Measurements from ENCODE around the gene PANK4. TPM values are rescaled to one million over a fixed set of nuclear protein-coding genes. Genes with fewer than 3 reads are reported as not detected.

PANK4 gene
- total RNA-seq, 1 experiment from 2014 or later, result 20.5 TPM

DNA sequence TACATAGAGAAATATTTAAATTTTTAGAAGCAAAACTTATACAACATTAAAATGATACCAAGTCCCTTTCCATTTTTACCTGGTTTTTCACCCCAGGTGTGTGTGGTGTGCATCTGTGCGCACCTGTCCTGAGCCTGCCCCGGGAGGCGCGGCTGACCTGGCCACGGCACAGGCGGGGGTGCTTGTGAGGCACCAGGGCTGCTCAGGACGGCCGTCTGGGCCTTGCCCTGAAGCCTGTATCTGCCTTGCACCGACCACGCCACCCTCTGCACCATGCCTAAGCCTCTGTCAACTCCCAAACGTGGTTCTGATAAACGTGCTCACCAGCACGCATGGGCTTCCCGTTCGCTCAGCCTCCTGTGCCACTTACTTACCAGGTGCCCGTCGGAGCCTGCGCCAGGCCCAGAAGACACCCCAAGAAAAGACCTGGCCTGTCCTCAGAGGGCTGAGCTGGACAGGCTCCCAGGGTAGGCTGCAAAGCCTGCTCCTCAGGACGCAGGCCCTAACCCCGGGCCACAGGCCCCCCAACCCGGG is 20.9 kb downstream of the PANK4 start:
- CTCF ChIA-PET, result no interaction called here
- no peaks in the 10 kb centered on the region for H3F3A ChIP-seq (ENCODE audit: insufficient read depth, low read depth)
- H3K27ac ChIP-seq, result no peak overlapping the region
- H3K79me2 ChIP-seq (ENCODE audit: low read depth), result no peaks in the 10 kb centered on the region
- POLR2A ChIA-PET (ENCODE audit: unreplicated experiment), result no interaction called here
- no peak for TF ChIP-seq EZH2 (IDR thresholded peaks at IDR 0.05; ENCODE audit: low read depth)
- TF ChIP-seq, protein P1, sequence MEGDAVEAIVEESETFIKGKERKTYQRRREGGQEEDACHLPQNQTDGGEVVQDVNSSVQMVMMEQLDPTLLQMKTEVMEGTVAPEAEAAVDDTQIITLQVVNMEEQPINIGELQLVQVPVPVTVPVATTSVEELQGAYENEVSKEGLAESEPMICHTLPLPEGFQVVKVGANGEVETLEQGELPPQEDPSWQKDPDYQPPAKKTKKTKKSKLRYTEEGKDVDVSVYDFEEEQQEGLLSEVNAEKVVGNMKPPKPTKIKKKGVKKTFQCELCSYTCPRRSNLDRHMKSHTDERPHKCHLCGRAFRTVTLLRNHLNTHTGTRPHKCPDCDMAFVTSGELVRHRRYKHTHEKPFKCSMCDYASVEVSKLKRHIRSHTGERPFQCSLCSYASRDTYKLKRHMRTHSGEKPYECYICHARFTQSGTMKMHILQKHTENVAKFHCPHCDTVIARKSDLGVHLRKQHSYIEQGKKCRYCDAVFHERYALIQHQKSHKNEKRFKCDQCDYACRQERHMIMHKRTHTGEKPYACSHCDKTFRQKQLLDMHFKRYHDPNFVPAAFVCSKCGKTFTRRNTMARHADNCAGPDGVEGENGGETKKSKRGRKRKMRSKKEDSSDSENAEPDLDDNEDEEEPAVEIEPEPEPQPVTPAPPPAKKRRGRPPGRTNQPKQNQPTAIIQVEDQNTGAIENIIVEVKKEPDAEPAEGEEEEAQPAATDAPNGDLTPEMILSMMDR (conservative IDR thresholded peaks at IDR 0.05), result no peak
- no peaks in the 10 kb centered on the region for H3K9me2 ChIP-seq (ENCODE audit: insufficient read depth)
- H3K4me2 ChIP-seq, result no peak overlapping the region
- no peak for DNase-seq
- no peaks in the 10 kb centered on the region for H3K36me3 ChIP-seq (ENCODE audit: low read depth)
- H3K27me3 ChIP-seq (ENCODE audit: insufficient read depth, low read depth), result no peaks in the 10 kb centered on the region
- no peak overlapping the region for H3K4me3 ChIP-seq
- no peaks in the 10 kb centered on the region for H3K9me3 ChIP-seq (ENCODE audit: insufficient read depth, low read depth)
- peaks cover 5% of the 10 kb centered on the region; the same call in 1 of the 2 replicates for H4K20me1 ChIP-seq (ENCODE audit: insufficient read depth)
- H3K4me1 ChIP-seq (replicated peaks; ENCODE audit: insufficient read depth), result no peaks in the 10 kb centered on the region
- H2AFZ ChIP-seq, result no peak overlapping the region
- intact Hi-C loops (cut with micrococcal nuclease; ENCODE audit: unreplicated experiment), result no loop called here
- no TSS peak for BruUV-seq (replicated peaks)

DNA sequence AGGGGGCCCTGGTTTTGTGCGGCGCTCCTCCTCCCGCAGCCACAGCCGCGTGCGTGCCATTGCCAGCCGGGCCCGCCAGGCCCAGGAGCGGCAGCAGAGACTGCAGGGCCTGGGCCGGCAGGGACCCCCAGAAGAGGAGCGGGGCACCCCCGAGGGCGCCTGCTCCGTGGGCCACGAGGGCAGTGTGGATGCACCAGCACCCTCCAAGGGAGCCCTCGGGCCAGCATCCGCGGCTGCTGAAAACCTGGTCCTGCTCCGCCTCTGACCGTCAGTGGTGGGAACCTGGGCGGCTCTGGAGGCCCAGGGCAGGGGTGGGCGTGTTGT is 21.5 kb downstream of the PANK4 start:
- intact Hi-C loops (cut with micrococcal nuclease; ENCODE audit: unreplicated experiment), result no loop called here
- no peaks in the 10 kb centered on the region for H3K36me3 ChIP-seq (ENCODE audit: low read depth)
- no peaks in the 10 kb centered on the region for H3F3A ChIP-seq (ENCODE audit: insufficient read depth, low read depth)
- H3K4me2 ChIP-seq, result no peak overlapping the region
- H3K4me3 ChIP-seq, result no peak overlapping the region
- DNase-seq, result no peak
- BruUV-seq (replicated peaks), result no TSS peak
- H3K9me3 ChIP-seq (ENCODE audit: insufficient read depth, low read depth), result no peaks in the 10 kb centered on the region
- TF ChIP-seq, protein P1 (conservative IDR thresholded peaks at IDR 0.05), result no peak
- no peak for TF ChIP-seq EZH2 (IDR thresholded peaks at IDR 0.05; ENCODE audit: low read depth)
- POLR2A ChIA-PET (ENCODE audit: unreplicated experiment), result no interaction called here
- H3K79me2 ChIP-seq (ENCODE audit: low read depth), result no peaks in the 10 kb centered on the region
- peaks cover 5% of the 10 kb centered on the region; the same call in 1 of the 2 replicates for H4K20me1 ChIP-seq (ENCODE audit: insufficient read depth)
- no peaks in the 10 kb centered on the region for H3K9me2 ChIP-seq (ENCODE audit: insufficient read depth)
- H3K27ac ChIP-seq, result no peak overlapping the region
- H3K4me1 ChIP-seq (replicated peaks; ENCODE audit: insufficient read depth), result peaks cover 5% of the 10 kb centered on the region; the same call in 1 of the 2 replicates
- no peaks in the 10 kb centered on the region for H3K27me3 ChIP-seq (ENCODE audit: insufficient read depth, low read depth)
- no peak overlapping the region for H2AFZ ChIP-seq
- CTCF ChIA-PET, result no interaction called here

DNA sequence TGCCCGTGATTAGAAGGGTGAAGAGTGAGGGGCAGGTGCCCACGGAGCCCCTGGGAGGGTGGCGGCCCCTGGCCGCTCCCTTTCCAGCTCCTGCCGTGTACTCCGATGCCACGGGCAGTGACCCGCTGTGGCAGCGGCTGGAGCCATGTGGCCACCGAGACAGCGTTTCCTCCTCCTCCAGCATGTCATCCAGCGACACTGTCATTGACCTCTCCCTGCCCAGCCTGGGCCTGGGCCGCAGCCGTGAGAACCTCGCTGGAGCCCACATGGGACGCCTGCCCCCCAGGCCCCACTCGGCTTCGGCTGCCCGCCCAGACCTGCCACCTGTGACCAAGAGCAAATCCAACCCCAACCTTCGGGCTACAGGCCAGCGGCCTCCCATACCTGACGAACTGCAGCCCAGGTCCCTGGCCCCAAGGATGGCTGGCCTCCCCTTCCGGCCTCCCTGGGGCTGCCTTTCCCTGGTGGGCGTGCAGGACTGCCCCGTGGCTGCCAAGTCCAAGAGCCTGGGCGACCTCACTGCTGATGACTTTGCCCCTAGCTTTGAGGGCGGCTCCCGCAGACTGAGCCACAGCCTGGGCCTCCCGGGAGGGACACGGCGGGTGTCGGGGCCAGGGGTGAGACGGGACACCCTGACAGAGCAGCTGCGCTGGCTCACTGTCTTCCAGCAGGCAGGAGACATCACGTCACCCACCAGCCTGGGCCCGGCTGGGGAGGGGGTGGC is 22.0 kb downstream of the PANK4 start:
- ChIA-PET CTCF (no interaction called here), POLR2A (ENCODE audit: unreplicated experiment) (no interaction called here)
- no peak for DNase-seq
- no peaks in the 10 kb centered on the region for H3K79me2 ChIP-seq (ENCODE audit: low read depth)
- no TSS peak for BruUV-seq (replicated peaks)
- peaks cover 5% of the 10 kb centered on the region; the same call in 1 of the 2 replicates for H4K20me1 ChIP-seq (ENCODE audit: insufficient read depth)
- peaks cover 9% of the 10 kb centered on the region; the same call in 1 of the 2 replicates for H3K4me1 ChIP-seq (replicated peaks; ENCODE audit: insufficient read depth)
- H3K27me3 ChIP-seq (ENCODE audit: insufficient read depth, low read depth), result no peaks in the 10 kb centered on the region
- H3K4me2 ChIP-seq, result no peak overlapping the region
- no peaks in the 10 kb centered on the region for H3F3A ChIP-seq (ENCODE audit: insufficient read depth, low read depth)
- intact Hi-C loops (cut with micrococcal nuclease; ENCODE audit: unreplicated experiment), result no loop called here
- no peaks in the 10 kb centered on the region for H3K36me3 ChIP-seq (ENCODE audit: low read depth)
- no peaks in the 10 kb centered on the region for H3K9me3 ChIP-seq (ENCODE audit: insufficient read depth, low read depth)
- no peak overlapping the region for H3K27ac ChIP-seq
- no peak overlapping the region for H3K4me3 ChIP-seq
- no peak overlapping the region for H2AFZ ChIP-seq
- H3K9me2 ChIP-seq (ENCODE audit: insufficient read depth), result no peaks in the 10 kb centered on the region
- TF ChIP-seq, protein P1 (conservative IDR thresholded peaks at IDR 0.05), result no peak
- no peak for TF ChIP-seq EZH2 (IDR thresholded peaks at IDR 0.05; ENCODE audit: low read depth)
